ENCODE measurements around the gene SCG5.

GRCh38 chr15:32636410-32636809 is 5.1 kb upstream of the SCG5 start:
- TF ChIP-seq, protein P1, sequence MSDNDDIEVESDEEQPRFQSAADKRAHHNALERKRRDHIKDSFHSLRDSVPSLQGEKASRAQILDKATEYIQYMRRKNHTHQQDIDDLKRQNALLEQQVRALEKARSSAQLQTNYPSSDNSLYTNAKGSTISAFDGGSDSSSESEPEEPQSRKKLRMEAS (IDR thresholded peaks at IDR 0.05): no peak
- TF ChIP-seq, protein P2, sequence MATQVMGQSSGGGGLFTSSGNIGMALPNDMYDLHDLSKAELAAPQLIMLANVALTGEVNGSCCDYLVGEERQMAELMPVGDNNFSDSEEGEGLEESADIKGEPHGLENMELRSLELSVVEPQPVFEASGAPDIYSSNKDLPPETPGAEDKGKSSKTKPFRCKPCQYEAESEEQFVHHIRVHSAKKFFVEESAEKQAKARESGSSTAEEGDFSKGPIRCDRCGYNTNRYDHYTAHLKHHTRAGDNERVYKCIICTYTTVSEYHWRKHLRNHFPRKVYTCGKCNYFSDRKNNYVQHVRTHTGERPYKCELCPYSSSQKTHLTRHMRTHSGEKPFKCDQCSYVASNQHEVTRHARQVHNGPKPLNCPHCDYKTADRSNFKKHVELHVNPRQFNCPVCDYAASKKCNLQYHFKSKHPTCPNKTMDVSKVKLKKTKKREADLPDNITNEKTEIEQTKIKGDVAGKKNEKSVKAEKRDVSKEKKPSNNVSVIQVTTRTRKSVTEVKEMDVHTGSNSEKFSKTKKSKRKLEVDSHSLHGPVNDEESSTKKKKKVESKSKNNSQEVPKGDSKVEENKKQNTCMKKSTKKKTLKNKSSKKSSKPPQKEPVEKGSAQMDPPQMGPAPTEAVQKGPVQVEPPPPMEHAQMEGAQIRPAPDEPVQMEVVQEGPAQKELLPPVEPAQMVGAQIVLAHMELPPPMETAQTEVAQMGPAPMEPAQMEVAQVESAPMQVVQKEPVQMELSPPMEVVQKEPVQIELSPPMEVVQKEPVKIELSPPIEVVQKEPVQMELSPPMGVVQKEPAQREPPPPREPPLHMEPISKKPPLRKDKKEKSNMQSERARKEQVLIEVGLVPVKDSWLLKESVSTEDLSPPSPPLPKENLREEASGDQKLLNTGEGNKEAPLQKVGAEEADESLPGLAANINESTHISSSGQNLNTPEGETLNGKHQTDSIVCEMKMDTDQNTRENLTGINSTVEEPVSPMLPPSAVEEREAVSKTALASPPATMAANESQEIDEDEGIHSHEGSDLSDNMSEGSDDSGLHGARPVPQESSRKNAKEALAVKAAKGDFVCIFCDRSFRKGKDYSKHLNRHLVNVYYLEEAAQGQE (IDR thresholded peaks at IDR 0.05): no peak
- TF ChIP-seq, protein P3, sequence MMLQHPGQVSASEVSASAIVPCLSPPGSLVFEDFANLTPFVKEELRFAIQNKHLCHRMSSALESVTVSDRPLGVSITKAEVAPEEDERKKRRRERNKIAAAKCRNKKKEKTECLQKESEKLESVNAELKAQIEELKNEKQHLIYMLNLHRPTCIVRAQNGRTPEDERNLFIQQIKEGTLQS (IDR thresholded peaks at IDR 0.05): no peak
- TF ChIP-seq, protein P4, sequence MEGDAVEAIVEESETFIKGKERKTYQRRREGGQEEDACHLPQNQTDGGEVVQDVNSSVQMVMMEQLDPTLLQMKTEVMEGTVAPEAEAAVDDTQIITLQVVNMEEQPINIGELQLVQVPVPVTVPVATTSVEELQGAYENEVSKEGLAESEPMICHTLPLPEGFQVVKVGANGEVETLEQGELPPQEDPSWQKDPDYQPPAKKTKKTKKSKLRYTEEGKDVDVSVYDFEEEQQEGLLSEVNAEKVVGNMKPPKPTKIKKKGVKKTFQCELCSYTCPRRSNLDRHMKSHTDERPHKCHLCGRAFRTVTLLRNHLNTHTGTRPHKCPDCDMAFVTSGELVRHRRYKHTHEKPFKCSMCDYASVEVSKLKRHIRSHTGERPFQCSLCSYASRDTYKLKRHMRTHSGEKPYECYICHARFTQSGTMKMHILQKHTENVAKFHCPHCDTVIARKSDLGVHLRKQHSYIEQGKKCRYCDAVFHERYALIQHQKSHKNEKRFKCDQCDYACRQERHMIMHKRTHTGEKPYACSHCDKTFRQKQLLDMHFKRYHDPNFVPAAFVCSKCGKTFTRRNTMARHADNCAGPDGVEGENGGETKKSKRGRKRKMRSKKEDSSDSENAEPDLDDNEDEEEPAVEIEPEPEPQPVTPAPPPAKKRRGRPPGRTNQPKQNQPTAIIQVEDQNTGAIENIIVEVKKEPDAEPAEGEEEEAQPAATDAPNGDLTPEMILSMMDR (IDR thresholded peaks at IDR 0.05; ENCODE audit: low read depth, low read length, missing input control): no peak
- TF ChIP-seq RXRA (IDR thresholded peaks at IDR 0.05) (no peak), JUND (IDR thresholded peaks at IDR 0.05) (no peak), HNF4G (IDR thresholded peaks at IDR 0.05) (no peak), FOXA1 (IDR thresholded peaks at IDR 0.05) (no peak), SP1 (IDR thresholded peaks at IDR 0.05) (no peak), NR2F2 (IDR thresholded peaks at IDR 0.05) (no peak), RAD21 (IDR thresholded peaks at IDR 0.05) (no peak)
- TF ChIP-seq, protein P5, sequence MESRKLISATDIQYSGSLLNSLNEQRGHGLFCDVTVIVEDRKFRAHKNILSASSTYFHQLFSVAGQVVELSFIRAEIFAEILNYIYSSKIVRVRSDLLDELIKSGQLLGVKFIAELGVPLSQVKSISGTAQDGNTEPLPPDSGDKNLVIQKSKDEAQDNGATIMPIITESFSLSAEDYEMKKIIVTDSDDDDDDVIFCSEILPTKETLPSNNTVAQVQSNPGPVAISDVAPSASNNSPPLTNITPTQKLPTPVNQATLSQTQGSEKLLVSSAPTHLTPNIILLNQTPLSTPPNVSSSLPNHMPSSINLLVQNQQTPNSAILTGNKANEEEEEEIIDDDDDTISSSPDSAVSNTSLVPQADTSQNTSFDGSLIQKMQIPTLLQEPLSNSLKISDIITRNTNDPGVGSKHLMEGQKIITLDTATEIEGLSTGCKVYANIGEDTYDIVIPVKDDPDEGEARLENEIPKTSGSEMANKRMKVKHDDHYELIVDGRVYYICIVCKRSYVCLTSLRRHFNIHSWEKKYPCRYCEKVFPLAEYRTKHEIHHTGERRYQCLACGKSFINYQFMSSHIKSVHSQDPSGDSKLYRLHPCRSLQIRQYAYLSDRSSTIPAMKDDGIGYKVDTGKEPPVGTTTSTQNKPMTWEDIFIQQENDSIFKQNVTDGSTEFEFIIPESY (IDR thresholded peaks at IDR 0.05): no peak

Measured in liver (tissue), 3 donors.